ENCODE results near the gene GALNT11. TPM values are rescaled to one million over a fixed set of nuclear protein-coding genes. Genes with fewer than 3 reads are reported as not detected.

The GALNT11 gene
- total RNA-seq, 1 donor from 2014 or later, result 146 TPM

- peaks cover 0 to 2% of the 10 kb centered on the region in 2 donors for H3K4me1 ChIP-seq
- DNase-seq (ENCODE audit: low spot score in 2 of 2), result no peak
- intact Hi-C loops (cut with DNase I), result no loop called here
- H3K36me3 ChIP-seq, result peaks cover 0 to 6% of the 10 kb centered on the region in 2 donors
- H3K9me3 ChIP-seq, result peaks cover 0 to 20% of the 10 kb centered on the region in 2 donors
- no peaks in the 10 kb centered on the region for H3K27me3 ChIP-seq
- no peak overlapping the region for H3K27ac ChIP-seq
- no peak overlapping the region for H3K4me3 ChIP-seq
- TF ChIP-seq CTCF (IDR thresholded peaks at IDR 0.05), result no peak
Observed at GRCh38 chr7:152086513-152086912, 61.0 kb downstream of the GALNT11 start.

GRCh38 chr7:152089183-152089582 is 63.7 kb downstream of the GALNT11 start:
- no peak for TF ChIP-seq CTCF (IDR thresholded peaks at IDR 0.05)
- H3K27me3 ChIP-seq, result no peaks in the 10 kb centered on the region
- H3K9me3 ChIP-seq, result peaks cover 0 to 20% of the 10 kb centered on the region in 2 donors
- DNase-seq (ENCODE audit: low spot score in 2 of 2), result no peak
- no peak overlapping the region for H3K27ac ChIP-seq
- peaks cover 0 to 7% of the 10 kb centered on the region in 2 donors for H3K36me3 ChIP-seq
- no peaks in the 10 kb centered on the region for H3K4me1 ChIP-seq
- H3K4me3 ChIP-seq, result no peak overlapping the region
- intact Hi-C loops (cut with DNase I), result no loop called here

- no peak overlapping the region for H3K27ac ChIP-seq
- TF ChIP-seq CTCF (IDR thresholded peaks at IDR 0.05), result no peak
- DNase-seq (ENCODE audit: low spot score in 2 of 2), result no peak
- no peaks in the 10 kb centered on the region for H3K4me1 ChIP-seq
- H3K36me3 ChIP-seq, result peaks cover 0 to 13% of the 10 kb centered on the region in 2 donors
- H3K27me3 ChIP-seq, result no peaks in the 10 kb centered on the region
- no peak overlapping the region for H3K4me3 ChIP-seq
- peaks cover 0 to 20% of the 10 kb centered on the region in 2 donors for H3K9me3 ChIP-seq
- intact Hi-C loops (cut with DNase I), result no loop called here
Observed at GRCh38 chr7:152090747-152091146, 65.3 kb downstream of the GALNT11 start.

GRCh38 chr7:152093717-152094116 is 68.2 kb downstream of the GALNT11 start:
- no peaks in the 10 kb centered on the region for H3K4me1 ChIP-seq
- no peak overlapping the region for H3K4me3 ChIP-seq
- H3K36me3 ChIP-seq, result peaks cover 2 to 13% of the 10 kb centered on the region in 2 donors
- DNase-seq (ENCODE audit: low spot score in 2 of 2), result no peak
- TF ChIP-seq CTCF (IDR thresholded peaks at IDR 0.05), result no peak
- peaks cover 0 to 13% of the 10 kb centered on the region in 2 donors for H3K9me3 ChIP-seq
- intact Hi-C loops (cut with DNase I), result no loop called here
- H3K27me3 ChIP-seq, result no peaks in the 10 kb centered on the region
- no peak overlapping the region for H3K27ac ChIP-seq

GRCh38 chr7:152095771-152096170 is 70.3 kb downstream of the GALNT11 start:
- H3K9me3 ChIP-seq, result no peaks in the 10 kb centered on the region
- no peak for TF ChIP-seq CTCF (IDR thresholded peaks at IDR 0.05)

GRCh38 chr7:152097330-152097729 is 71.9 kb downstream of the GALNT11 start:
- no peak for DNase-seq (ENCODE audit: low spot score in 2 of 2)
- H3K36me3 ChIP-seq, result peaks cover 4 to 14% of the 10 kb centered on the region in 2 donors
- H3K27me3 ChIP-seq, result no peaks in the 10 kb centered on the region
- H3K9me3 ChIP-seq, result no peaks in the 10 kb centered on the region
- TF ChIP-seq CTCF (IDR thresholded peaks at IDR 0.05), result no peak
- no peaks in the 10 kb centered on the region for H3K4me1 ChIP-seq
- no peak overlapping the region for H3K4me3 ChIP-seq
- intact Hi-C loops (cut with DNase I), result no loop called here
- no peak overlapping the region for H3K27ac ChIP-seq

More at GRCh38 chr7:152095771-152096170, 70.3 kb downstream of the GALNT11 start:
- H3K36me3 ChIP-seq, result peaks cover 2 to 8% of the 10 kb centered on the region in 2 donors
- no peaks in the 10 kb centered on the region for H3K4me1 ChIP-seq
- no peaks in the 10 kb centered on the region for H3K27me3 ChIP-seq
- intact Hi-C loops (cut with DNase I), result no loop called here
- DNase-seq (ENCODE audit: low spot score in 2 of 2), result no peak
- H3K4me3 ChIP-seq, result no peak overlapping the region
- H3K27ac ChIP-seq, result no peak overlapping the region

Data from ascending aorta (tissue), 2 donors.